Measurements from ENCODE around the gene MAPT.

Gene MAPT

GRCh38 chr17:45871718-45872117 lies 22.6 kb upstream of the MAPT start:
- no peak overlapping the region for H3K27ac ChIP-seq
- no peaks in the 10 kb centered on the region for H3K36me3 ChIP-seq (replicated peaks)
- no peak for DNase-seq
- in situ Hi-C loops (cut with HindIII; ENCODE audit: low pct_ligation_motif_present, low sequenced_read_pairs) = loop anchor here (25.0 kb wide), 1 partner anchor 209 kb away; no protein-coding TSS in a partner anchor
- TF ChIP-seq CTCF (IDR thresholded peaks at IDR 0.05; ENCODE audit: low read depth, low read length, missing control alignments) = no peak
- H3K4me3 ChIP-seq (ENCODE audit: low read depth, low read length) = no peak overlapping the region
- H3K27me3 ChIP-seq (replicated peaks) = no peaks in the 10 kb centered on the region

GRCh38 chr17:45873728-45874127 lies 20.6 kb upstream of the MAPT start:
- Histone ChIP-seq H3K36me3 (replicated peaks) (no peaks in the 10 kb centered on the region), H3K27ac (no peak overlapping the region), H3K27me3 (replicated peaks) (peaks cover 2% of the 10 kb centered on the region), H3K4me3 (ENCODE audit: low read depth, low read length) (no peak overlapping the region)
- no peak for TF ChIP-seq CTCF (IDR thresholded peaks at IDR 0.05; ENCODE audit: low read depth, low read length, missing control alignments)
- in situ Hi-C loops (cut with HindIII; ENCODE audit: low pct_ligation_motif_present, low sequenced_read_pairs) = loop anchor here (25.0 kb wide), 1 partner anchor 211 kb away; no protein-coding TSS in a partner anchor
- peak; percentile 11 for DNase-seq

DNA sequence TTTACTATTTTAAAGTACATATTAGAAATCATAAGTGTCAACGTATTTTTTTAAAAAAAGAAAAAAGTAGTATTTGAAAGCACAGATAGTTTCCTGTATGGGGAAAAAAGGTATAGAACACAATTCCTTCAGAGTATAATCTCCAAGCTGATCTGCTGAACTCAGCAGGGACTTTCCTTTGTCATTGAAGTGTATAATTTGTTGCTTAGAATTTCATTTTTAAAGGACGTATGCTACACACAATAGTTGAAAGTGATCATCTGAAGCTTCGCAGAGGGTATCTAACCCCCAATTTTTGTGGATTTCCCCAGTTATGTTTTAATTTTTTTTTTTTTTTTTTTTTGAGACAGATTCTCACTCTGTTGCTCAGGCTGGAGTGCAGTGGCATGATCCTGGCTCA lies 20.2 kb upstream of the MAPT start:
- Histone ChIP-seq H3K4me3 (ENCODE audit: low read depth, low read length) (no peak overlapping the region), H3K27ac (no peak overlapping the region), H3K36me3 (replicated peaks) (no peaks in the 10 kb centered on the region), H3K27me3 (replicated peaks) (peaks cover 2% of the 10 kb centered on the region)
- DNase-seq = no peak
- in situ Hi-C loops (cut with HindIII; ENCODE audit: low pct_ligation_motif_present, low sequenced_read_pairs) = loop anchor here (25.0 kb wide), 1 partner anchor 212 kb away; no protein-coding TSS in a partner anchor
- TF ChIP-seq CTCF (IDR thresholded peaks at IDR 0.05; ENCODE audit: low read depth, low read length, missing control alignments) = no peak

DNA sequence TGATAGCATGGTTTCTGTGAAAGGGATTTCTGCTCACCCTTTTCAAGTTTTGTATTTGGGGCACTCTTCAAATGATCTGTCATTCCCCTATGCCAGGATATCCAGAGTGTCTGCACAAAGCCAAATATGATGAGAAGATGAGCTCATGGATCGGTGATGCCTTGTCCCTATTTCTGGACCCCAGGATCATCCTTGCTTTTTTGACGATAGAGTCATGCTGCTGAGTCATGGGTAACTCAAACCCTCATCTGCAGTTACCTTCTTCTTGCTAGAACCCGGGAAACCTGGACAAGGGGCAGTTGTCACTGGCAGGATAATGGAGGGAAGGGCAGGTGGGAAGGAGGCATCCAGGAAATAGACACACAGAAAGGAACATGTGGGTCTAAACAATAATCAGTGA lies 17.8 kb upstream of the MAPT start:
- no peak for DNase-seq
- H3K27ac ChIP-seq = no peak overlapping the region
- TF ChIP-seq CTCF (IDR thresholded peaks at IDR 0.05; ENCODE audit: low read depth, low read length, missing control alignments) = no peak
- no peaks in the 10 kb centered on the region for H3K36me3 ChIP-seq (replicated peaks)
- peaks cover 2% of the 10 kb centered on the region for H3K27me3 ChIP-seq (replicated peaks)
- no peak overlapping the region for H3K4me3 ChIP-seq (ENCODE audit: low read depth, low read length)
- in situ Hi-C loops (cut with HindIII; ENCODE audit: low pct_ligation_motif_present, low sequenced_read_pairs) = no loop called here

- no peak for DNase-seq
- in situ Hi-C loops (cut with HindIII; ENCODE audit: low pct_ligation_motif_present, low sequenced_read_pairs) = no loop called here
Measured at GRCh38 chr17:45877467-45877866, 16.9 kb upstream of the MAPT start.

More at GRCh38 chr17:45877467-45877866, 16.9 kb upstream of the MAPT start:
- Histone ChIP-seq H3K27ac (no peak overlapping the region), H3K4me3 (ENCODE audit: low read depth, low read length) (no peak overlapping the region), H3K27me3 (replicated peaks) (peaks cover 2% of the 10 kb centered on the region), H3K36me3 (replicated peaks) (no peaks in the 10 kb centered on the region)
- TF ChIP-seq CTCF (IDR thresholded peaks at IDR 0.05; ENCODE audit: low read depth, low read length, missing control alignments) = no peak

Data from brain microvascular endothelial cell (primary cell).